H1 (cell line): ENCODE measurements around the gene ACLY. TPM values are rescaled to one million over a fixed set of nuclear protein-coding genes. Genes with fewer than 3 reads are reported as not detected.
"Not testable (repeated sequence)": the region's sequence is repeated elsewhere in the genome, so short reads cannot be mapped to it uniquely, and the experiment has no call there.

Experiments
- CTCF ChIA-PET: fragments of 300-600 bp; sonication (Branson Sonifier 250); formaldehyde crosslinking; loops from one replicate; lab custom pipeline; 2021; ENCODE audit not compliant: partially characterized antibody; lab: Charles Lee
- POLR2A ChIA-PET: fragments of 300-600 bp; sonication (Branson Sonifier 250); formaldehyde crosslinking; loops from one replicate; lab custom pipeline; 2021; ENCODE audit warnings: inconsistent platforms; ENCODE audit not compliant: partially characterized antibody; lab: Charles Lee
- DNase-seq, 2 experiments: peaks; one replicate each; pipeline versions ENCODE4 v3.0.0 to v3.0.0-alpha.2; 2010 to 2022; ENCODE audit warnings: low spot score in 2 of 2, low read depth in 1 of 2, mixed read lengths in 1 of 2
- FAIRE-seq: peaks from 2 replicates; lab custom pipeline; 2011; peaks lifted over from hg19 to GRCh38; lab: Jason Lieb, UNC
- H2AFZ ChIP-seq: 2 replicates; pipeline ENCODE4 v1.8.1; 2012; ENCODE audit warnings: low read length, inconsistent platforms
- H2AK5ac ChIP-seq: 2 replicates; pipeline ENCODE4 v1.6.1; 2013; ENCODE audit warnings: low read depth, low read length
- H2BK120ac ChIP-seq: replicated peaks from 2 replicates; pipeline ENCODE3; 2013; ENCODE audit warnings: low read depth, low read length, inconsistent platforms
- H2BK12ac ChIP-seq: 2 replicates; pipeline ENCODE4 v1.6.1; 2013; ENCODE audit warnings: low read depth, low read length
- H2BK15ac ChIP-seq: 2 replicates; pipeline ENCODE4 v1.6.1; 2013; ENCODE audit warnings: low read length
- H2BK20ac ChIP-seq: 2 replicates; pipeline ENCODE4 v1.6.1; 2013; ENCODE audit warnings: low read length
- H2BK5ac ChIP-seq: 2 replicates; pipeline ENCODE4 v1.6.1; 2013; ENCODE audit warnings: low read depth, low read length
- H3K14ac ChIP-seq: 2 replicates; pipeline ENCODE4 v1.6.1; 2013; ENCODE audit warnings: inconsistent platforms; ENCODE audit not compliant: insufficient read length
- H3K18ac ChIP-seq: 2 replicates; pipeline ENCODE4 v1.6.1; 2013; ENCODE audit warnings: low read length; ENCODE audit errors: extremely low read depth
- H3K23ac ChIP-seq: 2 replicates; pipeline ENCODE4 v1.6.1; 2013; ENCODE audit warnings: inconsistent platforms; ENCODE audit not compliant: insufficient read length
- H3K23me2 ChIP-seq: 2 replicates; pipeline ENCODE4 v1.6.1; 2013; ENCODE audit warnings: low read depth, low read length
- H3K27ac ChIP-seq: 2 replicates; pipeline ENCODE4 v1.6.1; 2011; ENCODE audit warnings: low read depth, low read length, inconsistent platforms
- H3K27me3 ChIP-seq, 4 experiments: replicated peaks in 1 of 4; 1 replicate in 1 of 4; 2 replicates in 3 of 4; pipeline versions ENCODE4 v1.6.1 to v1.8.1; 2011 to 2013; ENCODE audit warnings: low read length in 3 of 4, mild to moderate bottlenecking in 3 of 4, inconsistent platforms in 2 of 4, mixed read lengths in 2 of 4, moderate library complexity in 1 of 4; ENCODE audit not compliant: control insufficient read depth in 3 of 4, insufficient read depth in 3 of 4; ENCODE audit errors: extremely low read depth in 1 of 4
- H3K36me3 ChIP-seq, 4 experiments: 2 replicates each; pipeline versions ENCODE4 v1.6.1 to v1.8.1; 2011 to 2013; ENCODE audit warnings: mild to moderate bottlenecking in 4 of 4, low read length in 3 of 4, moderate library complexity in 2 of 4, control low read depth in 1 of 4, inconsistent platforms in 1 of 4; ENCODE audit not compliant: insufficient read depth in 4 of 4, control insufficient read depth in 2 of 4
- H3K4ac ChIP-seq: replicated peaks from 2 replicates; pipeline ENCODE3; 2013; ENCODE audit warnings: low read length, low read depth, mixed read lengths, inconsistent platforms; ENCODE audit not compliant: insufficient read length
- H3K4me1 ChIP-seq, 4 experiments: replicated peaks in 1 of 4; 1 replicate in 1 of 4; 2 replicates in 3 of 4; pipeline versions ENCODE4 v1.6.1 to v1.8.1; 2011 to 2013; ENCODE audit warnings: low read length in 3 of 4, inconsistent platforms in 2 of 4, mixed read lengths in 1 of 4; ENCODE audit not compliant: insufficient read depth in 4 of 4, control insufficient read depth in 3 of 4
- H3K4me2 ChIP-seq, 2 experiments: 2 replicates each; pipeline versions ENCODE4 v1.6.1 to v1.8.1; 2011 to 2013; ENCODE audit warnings: low read depth in 2 of 2, low read length in 2 of 2, control low read depth in 1 of 2, inconsistent platforms in 1 of 2, mild to moderate bottlenecking in 1 of 2; ENCODE audit not compliant: insufficient read depth in 1 of 2
- H3K4me3 ChIP-seq, 4 experiments: fragments of 200-600, 300-600 bp in 1 of 4; sonication (generic), shearing (Covaris generic), sonication (Bioruptor Twin) in 1 of 4; 2 replicates each; pipeline versions ENCODE4 v1.5.1 to v1.8.1; 2011 to 2016; ENCODE audit warnings: low read length in 4 of 4, low read depth in 3 of 4, control low read depth in 2 of 4, inconsistent platforms in 2 of 4, mild to moderate bottlenecking in 2 of 4, mixed read lengths in 1 of 4, moderate library complexity in 1 of 4; ENCODE audit not compliant: insufficient read depth in 2 of 4; ENCODE audit errors: extremely low read depth in 1 of 4
- H3K56ac ChIP-seq: replicated peaks from 2 replicates; pipeline ENCODE3; 2013; ENCODE audit warnings: low read depth, mild to moderate bottlenecking, mixed read lengths, low read length, inconsistent platforms; ENCODE audit not compliant: insufficient read length
- H3K79me1 ChIP-seq: 2 replicates; pipeline ENCODE4 v1.6.1; 2013; ENCODE audit warnings: low read depth, low read length, control low read depth
- H3K79me2 ChIP-seq, 2 experiments: 2 replicates each; pipeline versions ENCODE4 v1.6.1 to v1.8.1; 2012 to 2013; ENCODE audit warnings: low read length in 2 of 2, mild to moderate bottlenecking in 2 of 2, inconsistent platforms in 1 of 2; ENCODE audit not compliant: insufficient read depth in 2 of 2, control insufficient read depth in 1 of 2
- H3K9ac ChIP-seq, 4 experiments: replicated peaks in 1 of 4; 1 replicate in 1 of 4; 2 replicates in 3 of 4; pipeline versions ENCODE4 v1.6.1 to v1.8.1; 2011 to 2013; ENCODE audit warnings: low read depth in 3 of 4, low read length in 3 of 4, control low read depth in 2 of 4, mild to moderate bottlenecking in 2 of 4, moderate library complexity in 2 of 4, inconsistent platforms in 1 of 4; ENCODE audit errors: extremely low read depth in 1 of 4
- H3K9me3 ChIP-seq, 2 experiments: 2 replicates each; pipeline versions ENCODE4 v1.6.1 to v1.8.1; 2012 to 2013; ENCODE audit warnings: mild to moderate bottlenecking in 2 of 2, moderate library complexity in 2 of 2, control low read depth in 1 of 2, inconsistent platforms in 1 of 2, low read depth in 1 of 2, low read length in 1 of 2, mixed read lengths in 1 of 2; ENCODE audit not compliant: insufficient read depth in 2 of 2
- H4K20me1 ChIP-seq, 2 experiments: replicated peaks in 1 of 2; 2 replicates each; pipeline versions ENCODE3 to v1.8.1; 2011 to 2013; ENCODE audit warnings: inconsistent platforms in 2 of 2, low read length in 2 of 2, mild to moderate bottlenecking in 1 of 2; ENCODE audit not compliant: insufficient read depth in 2 of 2, control insufficient read depth in 1 of 2
- H4K5ac ChIP-seq: 2 replicates; pipeline ENCODE4 v1.6.1; 2013; ENCODE audit warnings: low read length, low read depth, mixed read lengths, inconsistent platforms; ENCODE audit not compliant: insufficient read length
- H4K8ac ChIP-seq: 2 replicates; pipeline ENCODE4 v1.8.0; 2013; ENCODE audit warnings: mild to moderate bottlenecking, moderate library complexity, low read length, inconsistent platforms; ENCODE audit not compliant: insufficient read depth; ENCODE audit errors: extremely low read depth
- H4K91ac ChIP-seq: replicated peaks from 2 replicates; pipeline ENCODE3; 2013; ENCODE audit warnings: low read length, mixed read lengths, inconsistent platforms; ENCODE audit not compliant: insufficient read length
- BRCA1 ChIP-seq: IDR thresholded peaks from 2 replicates; pipeline ENCODE4 v1.6.1; 2012; ENCODE audit warnings: low read depth, low read length, improper control_type of control experiment
- CBX5 ChIP-seq: fragments of 300-800, 300-1000 bp; sonication (generic); IDR thresholded peaks from 2 replicates; pipeline ENCODE4 v1.7.1; 2016; ENCODE audit warnings: antibody characterized with exemption, low read length, low read depth
- HDAC6 ChIP-seq: IDR thresholded peaks from one replicate; pipeline ENCODE4 v1.7.1; 2012; ENCODE audit warnings: low read depth, mild to moderate bottlenecking, inconsistent platforms, low read length, moderate library complexity
- KDM4A ChIP-seq: IDR thresholded peaks from one replicate; pipeline ENCODE4 v1.7.1; 2012; ENCODE audit warnings: low read depth, mild to moderate bottlenecking, moderate library complexity, low read length, inconsistent platforms; ENCODE audit not compliant: severe bottlenecking
- SP1 ChIP-seq: IDR thresholded peaks from 2 replicates; pipeline ENCODE4 v1.6.1; 2011; ENCODE audit warnings: low read depth, low read length
- SRF ChIP-seq: IDR thresholded peaks from 2 replicates; pipeline ENCODE4 v1.6.1; 2011; ENCODE audit warnings: mild to moderate bottlenecking, low read depth, low read length, moderate library complexity
- TBP ChIP-seq: IDR thresholded peaks from 2 replicates; pipeline ENCODE4 v1.6.1; 2011; ENCODE audit warnings: low read depth, low read length, improper control_type of control experiment
- YY1 ChIP-seq: IDR thresholded peaks from 2 replicates; pipeline ENCODE4 v1.6.1; 2011; ENCODE audit warnings: low read depth, mild to moderate bottlenecking, low read length
- ZNF274 ChIP-seq: IDR thresholded peaks from 2 replicates; pipeline ENCODE4 v1.7.0; 2012; ENCODE audit warnings: low read length, borderline replicate concordance; ENCODE audit errors: extremely low read depth
- WGBS, 2 experiments: shearing (Covaris generic) in 1 of 2; methylation state at CpG; one replicate each; pipeline versions ENCODE4 v1.1.6 to v1.1.7; 2013 to 2015; ENCODE audit warnings: low lambda C conversion rate in 2 of 2, mixed read lengths in 2 of 2, inconsistent platforms in 1 of 2, low coverage in 1 of 2, missing lambda C conversion rate in 1 of 2; ENCODE audit not compliant: insufficient replicate concordance in 2 of 2, insufficient coverage in 1 of 2, insufficient read length in 1 of 2; ENCODE audit errors: extremely low coverage in 1 of 2, missing lambda C conversion rate in 1 of 2; 5-methylcytosine and 5-hydroxymethylcytosine counted together
- polyA plus RNA-seq, 7 experiments: library from polyadenylated mRNA; depleted of rRNA in 3 of 7; stranded (reverse) in 5 of 7; unstranded in 2 of 7; fragments of >200 nt in 5 of 7; fragments of 200-250 nt in 2 of 7; gene quantifications; 1 replicate in 5 of 7; 2 replicates in 1 of 7; 4 replicates in 1 of 7; pipeline versions ENCODE4 v1.2.1 to v1.2.3, GENCODE V29; 2011 to 2013; ENCODE audit warnings: missing spikeins in 2 of 7, mixed read lengths in 2 of 7
- total RNA-seq: library from RNA; stranded (reverse); fragmentation: NEBNext Ultra II Directional; extraction: Animal tissue kit (Norgen Biotek cat#: 25700); gene quantifications from 2 replicates; pipeline ENCODE4 v1.2.1, GENCODE V29; 2021

Gene ACLY
- total and polyA plus RNA-seq, 2 of the 8 experiments (the other 6 are each of a cell fraction or from before 2014, with no cell fraction given) = 167 to 393 TPM

DNA sequence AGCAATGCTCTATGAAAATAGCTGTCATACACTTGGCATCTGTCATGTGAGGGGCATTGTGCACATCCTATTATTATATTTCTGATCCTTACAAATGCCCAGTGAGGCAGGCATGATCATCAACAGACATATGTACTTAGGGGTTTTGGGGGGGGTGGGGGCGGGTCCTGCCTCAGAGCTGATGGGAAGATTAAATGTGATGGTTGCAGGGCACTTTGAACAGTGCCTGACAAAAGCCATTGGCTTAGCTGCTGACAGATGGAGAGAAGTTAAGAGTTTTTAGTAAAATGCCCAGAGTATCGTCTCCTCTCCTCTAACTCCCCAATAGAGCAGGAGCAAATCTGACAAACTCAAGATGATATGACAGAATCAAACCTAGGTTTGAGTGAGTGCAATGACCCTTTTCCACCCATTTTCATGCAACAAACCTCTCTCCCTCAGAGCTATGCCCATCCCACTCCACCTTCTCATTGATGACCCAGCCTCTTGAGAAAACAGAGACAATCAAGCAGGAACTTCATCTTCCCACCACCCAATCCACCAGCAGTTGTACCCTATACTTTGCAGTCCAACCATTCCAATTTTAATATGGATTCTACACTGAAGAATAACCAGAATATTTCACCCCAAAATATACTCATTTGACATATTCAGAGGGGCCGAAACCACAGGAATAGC lies 58.4 kb downstream of the ACLY start (continued):
- no peak for TF ChIP-seq HDAC6
- TF ChIP-seq TBP = no peak
- TF ChIP-seq SRF = no peak
- no peak for TF ChIP-seq ZNF274
- no peak for TF ChIP-seq CBX5
- TF ChIP-seq BRCA1 = no peak
- no peak for TF ChIP-seq KDM4A
- no peak for TF ChIP-seq YY1
- no peak for TF ChIP-seq SP1

DNA sequence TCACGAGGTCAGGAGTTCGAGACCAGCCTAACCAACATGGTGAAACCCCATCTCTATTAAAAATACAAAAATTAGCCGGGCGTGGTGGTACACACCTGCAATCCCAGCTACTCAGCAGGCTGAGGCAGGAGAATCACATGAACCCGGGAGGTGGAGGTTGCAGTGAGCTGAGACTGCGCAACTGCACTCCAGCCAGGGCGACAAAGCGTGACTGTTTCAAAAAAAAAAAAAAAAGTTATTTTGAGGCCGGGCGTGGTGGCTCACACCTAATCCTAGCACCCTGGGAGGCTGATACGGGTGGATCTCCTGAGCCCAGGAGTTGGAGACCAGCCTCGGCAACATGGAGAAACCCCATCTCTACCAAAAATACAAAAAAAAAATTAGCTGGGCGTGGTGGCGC lies 67.4 kb downstream of the ACLY start:
- H3K9me3 ChIP-seq, H4K8ac ChIP-seq, H2BK5ac ChIP-seq, H3K4me3 ChIP-seq, DNase-seq, H3K9ac ChIP-seq, H4K20me1 ChIP-seq, H3K4me1 ChIP-seq, H2BK15ac ChIP-seq, H2AK5ac ChIP-seq, H3K4ac ChIP-seq, H2BK12ac ChIP-seq, H2BK20ac ChIP-seq, FAIRE-seq, H3K14ac ChIP-seq, H3K4me2 ChIP-seq, H3K23ac ChIP-seq, H4K5ac ChIP-seq, H2AFZ ChIP-seq, H3K56ac ChIP-seq, H3K79me1 ChIP-seq, H3K18ac ChIP-seq, H3K23me2 ChIP-seq, H2BK120ac ChIP-seq, H3K27me3 ChIP-seq, H3K27ac ChIP-seq, H4K91ac ChIP-seq: not testable (repeated sequence)
- 94% methylated on average over 14 of the region's 14 CpGs; no CpG with 5 or more reads in 1 of the 2 experiments for WGBS, 2 experiments
- CTCF ChIA-PET = interaction anchor here (2.4 kb wide), 1 partner anchor 50 kb away, joined by 6 read pairs; no protein-coding TSS in a partner anchor
- H3K36me3 ChIP-seq = peaks cover 8 to 22% (median 13%) of the 10 kb centered on the region in 4 experiments
- peaks cover 0 to 52% of the 10 kb centered on the region in 2 experiments; a peak in 2 of 4 replicates for H3K79me2 ChIP-seq
- POLR2A ChIA-PET = interaction anchor here (1.0 to 1.3 kb wide), 4 partner anchors 9 to 117 kb away, joined by 3 to 4 read pairs (median 3); partner anchors contain the start of gene HAP1
